A549 (cell line): ENCODE measurements around the gene PITPNC1.

ENCODE experiments used
- CHD4 ChIP-seq: fragments of 200-600 bp; sonication (generic); IDR thresholded peaks from 2 replicates; pipeline ENCODE4 v1.6.1; 2016; ENCODE audit warnings: antibody characterized with exemption, mild to moderate bottlenecking, borderline replicate concordance
- CTCF ChIP-seq: fragments of >200 bp; sonication (Bioruptor Twin); formaldehyde crosslinking; IDR thresholded peaks from 3 replicates; pipeline ENCODE4 v1.5.1; 2016
- EP300 ChIP-seq, 2 experiments: fragments of >200 bp; sonication (Bioruptor Twin); formaldehyde crosslinking; IDR thresholded peaks; 2 replicates in 1 of 2; 3 replicates in 1 of 2; pipeline ENCODE4 v1.6.1; 2016 to 2017
- FOXS1 ChIP-seq: fragments of 250-450 bp; sonication (Bioruptor Pico); IDR thresholded peaks from 2 replicates; pipeline ENCODE4 v1.5.0; 2020; ENCODE audit warnings: mild to moderate bottlenecking, moderate library complexity
- HOXB5 ChIP-seq: fragments of 250-450 bp; sonication (Bioruptor Pico); IDR thresholded peaks from 2 replicates; pipeline ENCODE4 v1.5.0; 2020; ENCODE audit warnings: mild to moderate bottlenecking, moderate library complexity
- POLR2A ChIP-seq: IDR thresholded peaks from 2 replicates; pipeline ENCODE4 v1.6.1; 2012; ENCODE audit warnings: mild to moderate bottlenecking, low read length
- ZSCAN20 ChIP-seq: fragments of 250-450 bp; sonication (Bioruptor Pico); IDR thresholded peaks from 2 replicates; pipeline ENCODE4 v1.8.0; 2022; ENCODE audit warnings: mild to moderate bottlenecking, moderate library complexity
- TF ChIP-seq, protein P1 (sequence below): IDR thresholded peaks from 2 replicates; pipeline ENCODE4 v1.6.1; 2012
- TF ChIP-seq, protein P2 (sequence below): fragments of 250-450 bp; sonication (Bioruptor Pico); IDR thresholded peaks from 2 replicates; pipeline ENCODE4 v1.5.0; 2021; ENCODE audit warnings: mild to moderate bottlenecking, moderate library complexity, borderline replicate concordance

GRCh38 chr17:67729903-67730302 lies 352.8 kb downstream of the PITPNC1 start:
- TF ChIP-seq ZSCAN20 (no peak), CTCF (no peak), FOXS1 (CRISPR knock-in tag) (no peak), HOXB5 (CRISPR knock-in tag) (no peak), EP300 (IDR thresholded peaks at IDR 0.05) (no peak), POLR2A (no peak), CHD4 (no peak)
- TF ChIP-seq, protein P1, sequence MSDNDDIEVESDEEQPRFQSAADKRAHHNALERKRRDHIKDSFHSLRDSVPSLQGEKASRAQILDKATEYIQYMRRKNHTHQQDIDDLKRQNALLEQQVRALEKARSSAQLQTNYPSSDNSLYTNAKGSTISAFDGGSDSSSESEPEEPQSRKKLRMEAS: no peak
- TF ChIP-seq, protein P2, sequence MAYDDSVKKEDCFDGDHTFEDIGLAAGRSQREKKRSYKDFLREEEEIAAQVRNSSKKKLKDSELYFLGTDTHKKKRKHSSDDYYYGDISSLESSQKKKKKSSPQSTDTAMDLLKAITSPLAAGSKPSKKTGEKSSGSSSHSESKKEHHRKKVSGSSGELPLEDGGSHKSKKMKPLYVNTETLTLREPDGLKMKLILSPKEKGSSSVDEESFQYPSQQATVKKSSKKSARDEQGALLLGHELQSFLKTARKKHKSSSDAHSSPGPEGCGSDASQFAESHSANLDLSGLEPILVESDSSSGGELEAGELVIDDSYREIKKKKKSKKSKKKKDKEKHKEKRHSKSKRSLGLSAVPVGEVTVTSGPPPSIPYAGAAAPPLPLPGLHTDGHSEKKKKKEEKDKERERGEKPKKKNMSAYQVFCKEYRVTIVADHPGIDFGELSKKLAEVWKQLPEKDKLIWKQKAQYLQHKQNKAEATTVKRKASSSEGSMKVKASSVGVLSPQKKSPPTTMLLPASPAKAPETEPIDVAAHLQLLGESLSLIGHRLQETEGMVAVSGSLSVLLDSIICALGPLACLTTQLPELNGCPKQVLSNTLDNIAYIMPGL (CRISPR knock-in tag): no peak
